Measurements from ENCODE around the gene NUP210.

- TF ChIP-seq CTCF (IDR thresholded peaks at IDR 0.05; ENCODE audit: borderline replicate concordance, extremely low read depth, low read length, poor library complexity, severe bottlenecking) (no peak), EZH2 (IDR thresholded peaks at IDR 0.05; ENCODE audit: borderline replicate concordance, low read depth, low read length, severe bottlenecking) (no peak)
These were observed 39.2 kb downstream of the NUP210 start for GRCh38 chr3:13380971-13381370.
